Tibial nerve (tissue), 3 donors: Measurements from ENCODE around the gene HNRNPA3.

Source experiments
- POLR2A ChIP-seq, 2 donors: fragments of 450-650 bp; IDR thresholded peaks; one replicate each; pipeline ENCODE4 v1.6.1; 2017; ENCODE audit warnings: antibody characterized with exemption in 2 of 2, mild to moderate bottlenecking in 2 of 2, moderate library complexity in 2 of 2
- TF ChIP-seq, protein P1 (sequence below), 5 experiments: fragments of 200-600 bp in 3 of 5; fragments of 450-650 bp in 2 of 5; sonication (generic) in 3 of 5; IDR thresholded peaks; one replicate each; pipeline ENCODE4 v1.5.1; 2016 to 2019; ENCODE audit warnings: antibody characterized with exemption in 5 of 5, mild to moderate bottlenecking in 3 of 5, moderate library complexity in 2 of 5

DNA sequence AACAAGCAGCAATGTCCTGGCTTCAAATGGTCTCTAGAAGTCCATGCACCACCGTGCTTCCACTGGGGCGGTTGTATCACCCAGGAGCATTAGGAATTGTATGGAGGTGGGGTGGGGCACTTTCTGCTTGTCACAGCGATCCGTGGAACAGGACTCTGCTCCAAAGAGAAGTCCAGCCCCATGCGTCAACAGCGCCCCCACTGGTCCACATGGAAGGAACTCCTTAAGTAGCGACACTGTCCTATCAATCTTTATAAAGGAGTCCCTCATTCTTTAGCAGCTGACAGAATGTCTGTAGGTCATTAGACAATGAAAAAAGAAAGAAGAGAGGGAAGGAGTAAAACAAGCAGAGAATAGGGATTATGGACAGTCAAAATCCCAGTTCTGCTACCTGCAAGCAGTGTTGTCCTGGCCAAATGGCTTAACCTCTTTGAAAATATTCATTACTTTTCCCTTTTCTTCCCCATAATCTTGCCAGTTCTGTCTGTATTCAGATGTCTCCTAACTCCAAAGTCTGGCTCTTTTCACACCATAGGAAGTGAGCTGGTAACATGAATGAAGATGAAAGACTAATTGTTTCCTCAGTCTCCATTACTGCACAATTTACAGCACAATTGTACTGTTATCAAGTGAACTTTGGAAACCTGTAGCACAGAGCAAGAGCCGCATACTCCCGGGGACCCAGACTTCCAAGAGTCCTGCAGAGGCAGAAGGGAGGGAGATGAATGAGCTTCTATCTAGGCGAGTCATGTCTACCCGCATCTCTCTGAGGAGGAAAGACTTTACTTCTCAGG is 42.0 kb downstream of the HNRNPA3 start:
- TF ChIP-seq, protein P1, sequence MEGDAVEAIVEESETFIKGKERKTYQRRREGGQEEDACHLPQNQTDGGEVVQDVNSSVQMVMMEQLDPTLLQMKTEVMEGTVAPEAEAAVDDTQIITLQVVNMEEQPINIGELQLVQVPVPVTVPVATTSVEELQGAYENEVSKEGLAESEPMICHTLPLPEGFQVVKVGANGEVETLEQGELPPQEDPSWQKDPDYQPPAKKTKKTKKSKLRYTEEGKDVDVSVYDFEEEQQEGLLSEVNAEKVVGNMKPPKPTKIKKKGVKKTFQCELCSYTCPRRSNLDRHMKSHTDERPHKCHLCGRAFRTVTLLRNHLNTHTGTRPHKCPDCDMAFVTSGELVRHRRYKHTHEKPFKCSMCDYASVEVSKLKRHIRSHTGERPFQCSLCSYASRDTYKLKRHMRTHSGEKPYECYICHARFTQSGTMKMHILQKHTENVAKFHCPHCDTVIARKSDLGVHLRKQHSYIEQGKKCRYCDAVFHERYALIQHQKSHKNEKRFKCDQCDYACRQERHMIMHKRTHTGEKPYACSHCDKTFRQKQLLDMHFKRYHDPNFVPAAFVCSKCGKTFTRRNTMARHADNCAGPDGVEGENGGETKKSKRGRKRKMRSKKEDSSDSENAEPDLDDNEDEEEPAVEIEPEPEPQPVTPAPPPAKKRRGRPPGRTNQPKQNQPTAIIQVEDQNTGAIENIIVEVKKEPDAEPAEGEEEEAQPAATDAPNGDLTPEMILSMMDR (IDR thresholded peaks at IDR 0.05) = peak in 4 of 5 experiments; percentile 12 to 44 (median 16)
- TF ChIP-seq POLR2A (IDR thresholded peaks at IDR 0.05) = no peak
